ENCODE results near the gene ZDHHC9. TPM values are rescaled to one million over a fixed set of nuclear protein-coding genes. Genes with fewer than 3 reads are reported as not detected.

Gene ZDHHC9
- polyA plus RNA-seq, 5 donors = 33.1 to 41.4 (median 36.8) TPM

DNA sequence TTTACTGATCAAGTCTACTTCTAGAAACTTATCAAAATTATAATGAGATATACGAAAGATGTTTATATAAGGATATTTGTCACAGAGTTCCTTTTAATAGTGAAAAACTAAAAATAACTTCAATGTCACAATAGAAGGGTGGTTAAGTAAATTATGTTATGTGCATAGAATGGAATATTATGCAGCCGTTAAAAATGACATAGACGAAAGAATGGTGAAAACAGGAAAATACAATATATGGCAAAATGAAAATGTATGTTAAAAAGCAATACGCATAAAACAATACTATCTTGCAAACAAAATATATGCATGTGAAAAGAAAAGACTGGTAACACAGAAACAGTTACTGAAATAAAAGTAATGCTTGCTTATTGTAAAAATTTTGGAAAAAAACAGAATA, 19.1 kb downstream of the ZDHHC9 start:
- DNase-seq = no peak

DNA sequence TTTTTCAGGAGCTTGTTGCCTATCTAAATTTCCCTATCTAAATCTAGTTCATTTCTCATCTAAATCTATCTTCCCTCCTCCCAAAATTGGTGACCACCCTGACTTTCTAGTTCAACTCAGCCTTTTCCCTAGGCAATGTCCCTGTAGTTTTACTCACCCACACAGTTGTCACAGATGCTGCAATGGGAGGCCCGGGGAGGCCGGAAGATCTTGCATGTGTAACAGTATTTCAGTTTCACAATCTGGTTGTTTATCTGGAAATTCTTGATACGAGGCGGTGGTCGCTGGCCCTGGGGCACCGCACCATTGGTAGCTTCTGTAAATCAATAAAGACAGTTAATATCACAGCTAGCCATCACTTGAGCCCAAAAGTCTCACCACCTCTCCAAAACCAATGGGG, 20.2 kb downstream of the ZDHHC9 start:
- DNase-seq = no peak

DNA sequence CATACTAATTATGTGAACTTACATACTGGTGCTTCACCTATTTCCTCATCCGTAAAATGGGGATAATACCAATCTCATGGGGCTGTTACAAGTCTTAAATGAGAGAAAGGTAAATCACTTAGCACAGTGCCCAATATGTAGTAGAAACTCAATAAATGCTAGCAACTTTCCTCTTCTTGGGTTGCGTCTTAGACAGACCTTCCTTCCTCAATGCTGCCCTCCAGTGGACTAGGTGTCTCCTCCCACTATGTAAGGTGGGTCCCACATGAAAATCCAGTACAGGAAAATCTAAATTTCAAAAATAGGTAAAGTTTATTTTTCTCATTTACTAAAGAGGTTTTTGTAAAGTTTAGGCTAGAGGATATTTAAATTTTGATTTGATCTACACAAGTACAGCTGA, 20.6 kb downstream of the ZDHHC9 start:
- no peak for DNase-seq

DNA sequence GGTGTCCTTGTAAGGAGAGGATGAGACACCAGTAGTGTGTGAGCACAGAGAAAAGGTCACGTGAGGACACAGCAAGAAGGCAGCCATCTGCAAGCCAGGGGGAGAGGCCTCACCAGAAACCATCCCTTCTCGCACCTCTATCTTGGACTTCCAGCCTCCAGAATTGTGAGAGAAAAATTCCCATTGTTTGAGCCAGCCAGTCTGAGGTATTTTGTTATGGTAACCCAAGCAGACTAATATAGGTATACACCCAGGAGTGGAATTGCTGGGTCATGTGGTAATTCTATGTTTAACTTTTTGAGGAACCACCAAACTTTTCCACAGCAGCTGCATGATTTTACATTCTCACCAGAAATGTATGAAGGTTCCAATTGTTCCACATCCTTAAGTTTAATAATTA, 25.6 kb downstream of the ZDHHC9 start:
- no peak for DNase-seq

DNA sequence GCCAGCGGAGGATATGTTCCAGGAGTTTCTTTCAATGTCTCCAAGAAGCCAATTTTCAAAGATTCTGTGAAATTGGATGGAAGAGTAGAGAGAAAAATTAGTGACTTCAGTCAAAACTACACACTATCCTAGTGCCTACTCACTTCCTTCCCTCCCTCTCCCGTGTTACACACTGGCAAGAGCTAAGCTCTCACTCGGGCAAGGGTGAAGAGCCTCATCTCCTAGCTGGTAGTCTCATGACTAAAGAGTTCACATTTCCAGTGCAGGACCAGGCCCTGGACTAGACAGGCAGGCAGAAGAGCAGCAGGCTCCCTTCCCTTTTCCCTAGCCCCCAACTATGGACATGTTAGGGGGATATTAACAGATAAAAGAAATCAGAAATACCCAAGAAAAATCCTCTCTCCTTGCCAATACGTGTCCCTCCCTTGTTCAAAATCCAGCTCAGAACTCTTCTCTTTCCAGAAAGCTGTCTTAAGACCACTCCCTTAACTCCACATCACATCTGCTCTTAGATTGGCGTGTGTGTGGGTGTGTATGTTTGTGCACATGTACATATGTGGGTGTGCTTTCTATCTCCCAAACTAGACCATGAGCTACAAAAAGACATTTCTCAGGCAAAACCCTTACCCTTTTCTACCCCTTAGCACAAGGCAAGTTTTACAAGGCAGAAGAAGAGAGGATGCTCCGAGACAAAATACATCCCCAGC, 29.9 kb downstream of the ZDHHC9 start:
- no peak for DNase-seq

DNA sequence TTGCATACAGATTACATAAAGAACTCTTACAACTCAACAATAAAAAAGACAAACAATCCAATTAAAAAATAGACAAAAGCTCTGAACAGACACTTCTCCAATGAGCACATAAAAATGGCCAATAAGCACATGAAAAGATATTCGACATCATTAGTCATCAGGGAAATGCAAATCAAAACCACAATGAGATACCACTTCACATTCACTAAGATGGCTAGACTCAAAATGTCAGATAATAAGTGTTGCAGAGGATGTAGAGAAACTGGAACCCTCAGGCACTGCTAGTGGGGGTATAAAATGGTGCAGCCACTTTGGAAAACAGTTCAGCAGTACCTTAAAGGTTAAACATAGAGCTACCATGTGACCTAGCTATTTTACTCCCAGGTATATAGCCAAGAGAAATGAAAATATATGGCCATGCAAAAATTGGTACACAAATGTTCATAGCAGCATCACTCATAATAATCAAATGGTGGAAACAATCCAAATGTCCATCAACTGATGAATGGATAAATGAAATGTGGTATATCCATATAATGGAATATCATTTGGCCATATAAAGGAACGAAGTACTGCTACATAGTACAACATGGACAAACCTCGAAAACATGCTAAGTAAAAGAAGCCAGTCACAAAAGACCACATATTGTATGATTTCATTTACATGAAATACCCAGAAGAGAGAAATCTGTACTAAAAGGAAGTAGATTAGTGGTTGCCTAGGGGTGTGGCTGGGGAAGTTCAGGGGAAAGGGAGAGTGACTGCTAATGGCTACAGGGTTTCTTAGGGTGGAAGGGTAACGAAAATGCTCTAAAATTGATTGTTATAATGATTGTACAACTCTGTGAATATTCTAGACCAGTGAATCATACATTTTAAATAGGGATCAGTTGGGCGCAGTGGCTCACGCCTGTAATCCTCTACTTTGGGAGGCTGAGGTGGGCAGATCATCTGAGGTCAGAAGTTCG, 34.6 kb downstream of the ZDHHC9 start:
- DNase-seq = no peak

DNA sequence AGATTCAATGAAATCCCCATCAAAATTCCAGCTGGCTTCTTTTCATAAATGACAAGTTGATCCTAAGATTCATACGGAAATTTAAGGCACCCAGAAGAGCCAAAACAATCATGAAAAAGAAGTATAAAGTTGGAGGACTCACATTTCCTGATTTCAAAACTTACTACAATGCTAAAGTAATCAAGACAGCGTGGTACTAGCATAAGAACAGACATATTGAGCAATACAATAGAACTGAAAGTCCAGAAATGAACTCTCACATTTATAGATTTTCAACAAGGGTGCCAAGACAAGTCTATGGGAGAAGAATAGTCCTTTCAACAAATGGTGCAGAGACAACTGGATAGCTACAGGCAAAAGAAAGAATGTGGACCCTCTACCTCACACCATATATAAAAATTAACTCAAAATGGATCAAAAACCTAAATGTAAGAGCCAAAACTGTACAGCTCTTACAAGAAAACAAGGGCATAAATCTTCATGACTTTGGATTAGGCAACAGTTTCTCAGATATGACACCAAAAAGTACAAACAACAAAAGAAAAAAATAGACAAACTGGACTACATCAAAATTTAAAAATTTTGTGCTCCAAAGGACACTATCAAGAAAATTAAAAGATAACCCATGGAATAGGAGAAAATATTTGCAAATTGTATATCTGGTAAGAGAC, 35.4 kb downstream of the ZDHHC9 start:
- DNase-seq = no peak

DNA sequence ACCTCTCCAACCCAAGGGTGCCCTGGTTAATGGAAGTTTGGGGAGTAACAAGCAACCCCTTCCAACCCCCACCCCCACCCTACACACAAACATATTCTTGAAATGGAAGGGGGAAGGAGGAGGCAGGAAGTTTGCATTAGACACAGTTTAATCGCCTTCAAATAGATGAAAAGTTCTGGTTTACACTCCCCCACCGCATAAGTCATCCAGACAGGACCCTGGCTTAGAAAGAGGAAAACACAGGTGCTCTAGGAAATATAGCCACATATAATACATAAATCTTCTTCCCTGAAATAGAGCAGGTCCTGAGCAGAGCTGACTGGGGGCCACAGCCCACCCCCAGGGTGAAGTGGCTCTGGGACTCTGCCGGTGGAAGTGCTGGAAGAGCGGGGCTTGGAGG, 38.9 kb downstream of the ZDHHC9 start:
- DNase-seq = no peak

DNA sequence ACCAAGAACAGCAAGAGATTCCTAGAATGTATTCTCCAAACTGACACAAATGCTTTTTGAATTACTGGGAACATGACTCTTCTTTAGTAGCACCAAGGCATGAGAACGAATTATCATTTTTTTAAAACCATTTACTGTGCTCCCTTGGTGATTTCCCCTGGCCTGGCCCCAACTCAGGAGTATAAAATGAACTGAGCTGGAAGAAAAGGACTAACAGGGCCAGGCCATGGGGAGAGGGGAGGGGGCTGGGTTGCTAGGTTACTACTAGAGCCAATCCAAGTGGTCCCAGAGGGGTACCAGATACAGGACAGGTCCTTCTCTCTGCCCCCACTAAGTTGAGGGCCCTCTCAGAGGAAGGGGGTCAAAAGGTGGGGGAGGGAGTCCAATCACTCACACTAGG, 40.8 kb downstream of the ZDHHC9 start:
- DNase-seq = no peak

DNA sequence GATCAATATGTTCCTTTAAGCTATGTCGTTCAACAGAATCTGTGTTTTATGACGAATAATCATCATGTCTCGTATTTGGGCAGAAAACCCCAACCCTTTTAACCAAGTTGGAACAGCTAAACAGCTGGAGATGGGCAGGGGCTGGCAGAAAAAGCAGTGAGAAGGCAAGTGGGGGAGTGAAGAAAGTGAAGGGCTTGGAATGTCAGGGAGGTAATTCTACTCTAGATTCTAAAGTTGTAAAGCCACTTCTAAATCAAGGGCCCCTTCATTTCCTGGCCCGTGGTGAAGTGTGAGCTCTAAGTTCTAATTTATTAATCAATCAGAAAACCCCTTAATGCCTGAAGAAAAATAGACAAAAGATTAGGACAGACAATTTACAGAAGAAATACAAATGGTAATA, 43.5 kb downstream of the ZDHHC9 start:
- DNase-seq = no peak

DNA sequence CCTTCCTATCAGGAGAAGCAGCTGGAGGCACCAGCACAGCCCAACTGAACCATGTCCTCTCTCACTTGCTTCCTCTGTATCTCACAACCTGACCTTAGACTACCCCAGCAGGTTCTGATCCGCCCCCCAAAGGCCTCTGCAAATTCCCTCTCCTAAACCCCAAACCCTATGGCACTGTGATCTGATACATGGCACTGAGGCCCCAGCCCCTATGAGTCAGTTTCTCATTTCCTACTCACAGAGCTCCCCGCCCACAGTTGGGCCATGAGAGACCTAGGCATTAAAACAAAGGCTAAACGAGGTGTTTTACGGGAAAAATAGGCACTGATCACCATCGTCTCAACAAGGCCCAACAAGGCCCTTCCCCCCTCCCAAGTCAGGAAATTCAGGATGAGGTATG, 44.8 kb downstream of the ZDHHC9 start:
- no peak for DNase-seq

DNA sequence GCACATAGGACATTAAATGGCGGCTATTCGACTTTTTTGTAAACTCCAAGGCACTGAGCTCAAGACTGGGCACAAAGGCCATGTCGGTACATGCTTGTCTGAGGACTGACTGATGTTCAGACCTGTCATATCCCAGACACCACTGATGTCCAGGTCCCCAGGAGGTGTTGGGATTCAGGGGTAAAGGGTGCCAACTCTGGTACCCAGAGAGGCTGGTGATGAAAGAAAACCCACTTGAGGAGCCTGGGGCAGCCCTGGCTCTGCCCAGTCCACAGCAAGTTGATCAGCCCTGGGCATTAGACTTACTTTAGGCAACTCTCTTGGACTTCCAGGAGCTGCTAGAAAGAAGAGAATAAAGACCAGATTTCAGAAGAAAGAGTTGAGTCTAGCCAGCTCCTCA, 45.2 kb downstream of the ZDHHC9 start:
- DNase-seq = no peak

DNA sequence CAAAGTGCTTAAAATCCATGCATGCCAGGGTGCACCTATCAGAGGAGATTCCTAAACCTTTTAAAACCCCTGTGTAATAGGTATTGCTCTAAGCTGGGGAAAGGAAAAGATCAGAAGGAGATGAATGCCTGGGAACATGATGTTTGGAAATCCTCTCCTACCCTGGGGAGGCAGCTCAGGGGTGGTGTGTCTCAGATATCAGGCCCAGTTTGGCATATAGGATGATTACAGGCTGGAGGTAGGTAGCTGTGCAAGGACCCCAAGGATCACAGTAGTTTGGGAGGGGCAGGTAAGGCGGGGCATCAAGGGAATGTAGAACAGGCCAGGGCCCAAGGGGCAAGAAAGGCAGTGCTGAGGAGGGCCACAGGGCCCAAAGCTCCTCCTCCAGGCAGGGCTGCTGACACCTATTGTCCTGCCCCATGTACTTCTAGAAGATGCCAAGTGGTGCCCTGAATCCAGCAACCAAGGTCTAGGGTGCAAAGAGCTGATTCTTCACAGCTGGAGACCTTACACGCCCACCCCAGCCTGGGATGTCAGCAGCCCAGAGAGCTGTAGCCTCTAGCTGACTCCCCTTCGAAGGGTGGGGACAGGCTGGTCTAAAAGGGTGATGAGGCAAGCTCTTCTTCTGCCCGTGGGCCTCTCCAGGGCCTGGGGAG, 46.3 kb downstream of the ZDHHC9 start:
- no peak for DNase-seq

DNA sequence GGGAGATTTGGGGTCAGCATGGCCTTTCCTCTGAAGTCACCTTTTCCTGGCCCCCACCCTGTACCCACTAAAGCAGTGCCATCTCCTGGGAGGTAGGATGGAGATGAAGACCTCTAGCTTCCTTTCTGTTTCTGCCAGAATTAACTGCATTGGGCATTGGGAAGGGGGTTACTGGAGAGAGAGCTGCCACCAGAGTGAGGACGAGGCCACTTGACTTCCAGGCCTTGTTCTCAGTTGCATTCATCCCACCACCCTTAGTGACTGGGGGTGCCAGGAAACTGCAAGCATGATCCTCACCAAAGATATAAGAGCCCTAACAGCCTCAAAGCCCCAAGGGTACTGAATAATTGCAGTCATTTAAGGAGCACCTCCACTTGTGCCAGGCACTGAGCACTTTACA, 48.1 kb downstream of the ZDHHC9 start:
- DNase-seq = no peak

DNA sequence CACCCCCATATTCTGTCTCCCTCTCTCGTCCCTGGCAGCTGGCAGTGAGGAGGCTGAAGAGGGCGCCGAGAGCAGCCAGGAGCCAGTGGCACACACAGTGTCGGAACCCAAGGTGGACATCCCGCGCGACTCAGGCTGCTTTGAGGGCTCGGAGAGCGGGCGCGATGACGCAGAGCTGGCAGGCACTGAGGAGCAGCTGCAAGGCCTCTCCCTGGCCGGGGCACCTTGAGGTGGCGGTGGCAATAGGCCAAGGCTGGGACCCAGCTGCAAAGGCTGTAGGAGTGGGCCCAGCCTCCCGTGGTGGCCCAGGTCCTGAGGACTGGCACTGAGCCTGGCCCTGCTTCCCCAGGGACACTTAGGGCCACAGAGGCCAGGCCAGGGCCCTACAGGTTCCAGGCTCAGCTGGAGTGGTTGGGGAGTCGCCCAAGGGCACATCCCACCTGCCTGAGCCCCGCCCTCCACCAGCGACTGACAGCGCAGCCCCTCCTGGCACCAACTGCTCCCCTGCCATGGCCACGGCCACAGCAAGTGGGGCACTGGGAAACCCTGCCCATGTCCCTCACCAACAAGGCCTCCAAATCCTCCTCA, 50.0 kb downstream of the ZDHHC9 start:
- no peak for DNase-seq

DNA sequence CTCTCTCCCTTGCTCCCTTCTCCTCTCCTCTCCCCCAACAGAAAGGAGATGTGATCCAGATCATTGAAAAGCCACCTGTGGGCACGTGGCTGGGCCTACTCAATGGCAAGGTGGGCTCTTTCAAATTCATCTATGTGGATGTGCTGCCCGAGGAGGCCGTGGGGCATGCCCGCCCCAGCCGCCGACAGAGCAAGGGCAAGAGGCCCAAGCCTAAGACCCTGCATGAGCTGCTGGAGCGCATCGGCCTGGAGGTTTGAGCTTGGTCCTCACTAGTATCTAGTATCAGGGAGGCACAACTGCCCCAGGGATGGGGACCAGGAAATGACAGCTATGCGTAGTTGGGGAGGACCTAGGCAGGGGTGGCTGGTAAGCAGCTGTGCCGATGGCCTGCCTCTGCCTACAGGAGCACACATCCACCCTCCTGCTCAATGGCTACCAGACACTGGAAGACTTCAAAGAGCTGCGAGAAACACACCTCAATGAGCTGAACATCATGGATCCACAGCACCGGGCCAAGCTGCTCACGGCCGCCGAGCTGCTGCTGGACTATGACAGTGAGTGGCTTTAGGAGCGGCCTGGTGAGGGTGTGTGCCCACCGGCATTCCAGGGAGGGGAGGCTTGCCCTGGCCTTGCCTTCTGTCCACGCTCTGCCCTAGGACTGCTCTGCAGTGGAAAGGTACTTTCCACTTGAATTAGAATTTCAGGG, 50.9 kb downstream of the ZDHHC9 start:
- no peak for DNase-seq

DNA sequence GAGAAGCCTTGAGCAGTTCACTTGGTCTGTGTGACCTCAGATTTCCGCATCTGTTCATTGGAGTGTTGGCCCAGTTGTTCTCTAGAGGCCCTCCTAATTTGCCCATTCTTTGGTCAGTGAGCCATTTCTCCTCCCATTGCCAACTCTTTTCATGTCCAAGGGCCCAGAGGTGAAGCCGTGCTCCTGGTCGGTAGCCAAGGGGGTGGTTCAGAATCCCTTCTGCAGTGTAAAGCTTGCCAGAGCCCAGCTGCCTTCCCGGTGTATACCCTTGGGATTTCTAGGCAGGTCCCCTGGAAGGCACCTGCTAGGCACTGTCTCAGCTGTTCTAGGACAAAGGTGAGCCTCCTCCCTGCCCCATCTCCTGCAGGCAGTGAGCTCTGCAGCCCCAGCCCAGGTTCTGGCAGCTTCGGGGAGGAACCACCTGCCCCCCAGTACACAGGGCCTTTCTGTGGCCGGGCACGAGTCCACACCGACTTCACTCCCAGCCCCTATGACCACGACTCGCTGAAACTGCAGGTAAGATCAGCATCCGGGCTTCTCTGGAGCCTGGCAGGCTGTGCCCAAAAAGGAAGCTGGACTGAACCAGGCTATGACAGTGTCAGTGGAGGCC, 51.6 kb downstream of the ZDHHC9 start:
- no peak for DNase-seq

DNA sequence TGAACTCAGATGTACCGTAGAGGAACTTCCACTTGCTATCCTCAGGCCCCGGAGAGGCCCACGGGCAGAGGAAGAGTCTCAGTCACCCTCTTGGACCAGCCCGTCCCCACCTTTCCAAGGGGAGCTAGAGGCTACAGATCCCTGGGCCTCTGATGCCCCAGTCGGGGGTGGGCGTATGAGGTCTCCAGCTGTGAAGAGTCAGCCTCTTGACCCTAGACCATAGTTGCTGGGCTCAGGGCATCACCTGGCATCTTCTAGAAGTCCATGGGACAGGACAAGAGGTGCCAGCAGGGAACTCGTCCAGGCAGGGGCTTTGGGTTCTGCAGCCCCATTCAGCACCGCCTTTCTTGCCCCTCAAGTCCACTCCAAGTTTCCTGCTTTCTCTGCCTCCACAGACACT, 52.4 kb downstream of the ZDHHC9 start:
- no peak for DNase-seq

DNA sequence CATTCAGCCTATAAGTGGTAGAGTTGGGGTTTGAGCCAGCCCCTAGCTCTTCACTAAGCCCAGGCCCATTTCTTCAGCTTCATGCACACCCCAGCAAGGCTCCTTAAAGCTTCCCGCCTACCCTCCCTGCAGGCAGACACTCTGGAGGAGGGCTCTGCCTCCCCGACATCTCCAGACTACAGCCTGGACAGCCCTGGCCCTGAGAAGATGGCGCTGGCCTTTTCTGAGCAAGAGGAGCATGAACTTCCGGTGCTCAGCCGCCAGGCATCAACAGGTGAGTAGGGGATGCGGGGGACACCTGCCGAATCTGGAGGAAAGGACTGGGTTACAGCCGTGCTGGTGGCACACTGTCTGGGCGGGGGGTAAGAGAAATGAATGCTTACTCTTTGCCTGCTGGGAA, 52.9 kb downstream of the ZDHHC9 start:
- no peak for DNase-seq

DNA sequence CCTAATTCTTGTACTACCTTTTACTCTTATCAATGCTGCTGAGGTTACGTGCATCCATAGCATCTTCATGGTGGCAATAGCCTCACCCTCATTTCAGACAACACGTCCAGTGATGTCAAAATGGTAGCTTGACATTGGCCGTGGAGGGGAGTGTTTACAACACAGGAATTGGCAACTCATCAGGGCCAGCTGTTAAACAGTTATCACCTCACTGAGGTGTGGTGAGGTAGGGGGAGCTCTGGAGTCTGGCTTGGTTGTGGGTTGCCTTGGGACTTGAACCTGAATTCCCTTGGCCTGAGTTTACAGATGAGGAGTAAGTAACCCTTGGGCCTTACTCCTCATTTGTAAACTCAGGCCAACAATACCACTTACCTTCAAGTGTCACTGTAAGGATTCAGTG, 53.5 kb downstream of the ZDHHC9 start:
- DNase-seq = no peak

DNA sequence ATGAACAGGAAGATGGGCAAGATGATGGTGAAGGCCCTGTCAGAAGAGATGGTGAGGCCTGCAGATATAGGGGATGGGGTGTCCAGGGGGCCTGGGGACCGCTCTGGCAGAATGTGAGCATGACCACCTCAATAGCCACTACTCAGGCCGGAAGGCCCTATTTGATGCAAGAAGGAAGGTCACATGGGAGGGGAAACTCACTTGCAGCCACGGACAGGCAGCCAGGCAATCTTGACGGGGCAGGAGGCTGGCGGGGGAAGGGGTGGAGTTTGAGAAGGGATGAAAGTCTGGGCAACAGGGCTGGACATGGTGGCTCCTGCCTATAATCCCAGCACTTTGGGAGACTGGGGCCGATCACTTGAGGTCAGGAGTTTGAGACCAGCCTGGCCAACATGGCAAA, 55.2 kb downstream of the ZDHHC9 start:
- DNase-seq = no peak
